OCI-LY7 (cell line): Measurements from ENCODE around the gene PRKN. TPM values are rescaled to one million over a fixed set of nuclear protein-coding genes. Genes with fewer than 3 reads are reported as not detected.

Source experiments
- BruUV-seq: library from RNA; stranded (reverse); fragments of 400-500 nt; replicated peaks from 2 replicates; lab custom pipeline; 2021; lab: Mats Ljungman, UMichigan
- CTCF ChIA-PET: fragments of 300-600 bp; sonication (Branson Sonifier 250); formaldehyde crosslinking; loops from one replicate; lab custom pipeline; 2022; ENCODE audit warnings: antibody characterized with exemption; ENCODE audit not compliant: unreplicated experiment; lab: Charles Lee
- POLR2A ChIA-PET: fragments of 300-600 bp; sonication (Branson Sonifier 250); formaldehyde crosslinking; loops from one replicate; lab custom pipeline; 2022; ENCODE audit warnings: antibody characterized with exemption; lab: Charles Lee
- DNase-seq: peaks from one replicate; pipeline ENCODE4 v3.0.0-alpha.2; 2015; ENCODE audit warnings: low spot score
- H2AFZ ChIP-seq: fragments of 200-600 bp; sonication (generic), shearing (Covaris generic); 2 replicates; pipeline ENCODE4 v1.6.1; 2014; ENCODE audit warnings: mild to moderate bottlenecking, antibody characterized with exemption, low read length, moderate library complexity
- H3K27ac ChIP-seq: fragments of 200-600 bp; sonication (generic); 2 replicates; pipeline ENCODE4 v1.5.1; 2014; ENCODE audit warnings: mixed run types, low read depth, mild to moderate bottlenecking, moderate library complexity, low read length, inconsistent platforms; ENCODE audit not compliant: poor library complexity, severe bottlenecking
- H3K36me3 ChIP-seq: fragments of 200-600 bp; sonication (generic); 2 replicates; pipeline ENCODE4 v1.6.1; 2014; ENCODE audit warnings: mild to moderate bottlenecking, antibody characterized with exemption, low read length, moderate library complexity, mixed read lengths; ENCODE audit not compliant: insufficient read depth
- H3K4me1 ChIP-seq: fragments of 200-600 bp; sonication (generic); 2 replicates; pipeline ENCODE4 v1.5.1; 2014; ENCODE audit warnings: mild to moderate bottlenecking, low read length; ENCODE audit not compliant: insufficient read depth, poor library complexity, severe bottlenecking
- H3K4me2 ChIP-seq: fragments of 200-600 bp; sonication (generic); 2 replicates; pipeline ENCODE4 v1.6.1; 2014; ENCODE audit warnings: mild to moderate bottlenecking, low read length
- H3K4me3 ChIP-seq: fragments of 200-600 bp; sonication (generic); 2 replicates; pipeline ENCODE4 v1.5.1; 2014; ENCODE audit warnings: mild to moderate bottlenecking, low read depth, low read length; ENCODE audit not compliant: poor library complexity, severe bottlenecking
- H3K79me2 ChIP-seq: fragments of 200-600 bp; sonication (generic); 2 replicates; pipeline ENCODE4 v1.6.1; 2016; ENCODE audit warnings: low read depth, mild to moderate bottlenecking, low read length, moderate library complexity, mixed read lengths; ENCODE audit not compliant: insufficient read depth
- H3K9me2 ChIP-seq: fragments of 200-600 bp; sonication (generic); 2 replicates; pipeline ENCODE4 v1.6.1; 2016; ENCODE audit warnings: mild to moderate bottlenecking, low read length, mixed read lengths; ENCODE audit not compliant: insufficient read depth
- H3K9me3 ChIP-seq: fragments of 200-600 bp; sonication (generic); 2 replicates; pipeline ENCODE4 v1.6.1; 2014; ENCODE audit warnings: mild to moderate bottlenecking, mixed run types, low read length, mixed read lengths
- H4K20me1 ChIP-seq: fragments of 200-600 bp; sonication (generic); 2 replicates; pipeline ENCODE4 v1.6.1; 2014; ENCODE audit warnings: mild to moderate bottlenecking, antibody characterized with exemption, low read length, moderate library complexity, mixed read lengths; ENCODE audit not compliant: insufficient read depth
- CTCF ChIP-seq: fragments of 200-600 bp; sonication (generic); conservative IDR thresholded peaks from 2 replicates; pipeline ENCODE4 v1.5.1; 2014; ENCODE audit warnings: mild to moderate bottlenecking, antibody characterized with exemption, low read length, moderate library complexity, mixed read lengths
- EZH2phosphoT487 ChIP-seq: fragments of 200-600 bp; sonication (generic); IDR thresholded peaks from 2 replicates; pipeline ENCODE4 v1.6.1; 2018; ENCODE audit warnings: low read depth, borderline replicate concordance, mild to moderate bottlenecking, mixed run types, antibody characterized with exemption, low read length, moderate library complexity, mixed read lengths
- intact Hi-C: fragments of 100-400 bp; cut with micrococcal nuclease; formaldehyde crosslinking; loops from one replicate; pipeline ENCODE4 v1.10.0; 2022; ENCODE audit not compliant: unreplicated experiment
- total RNA-seq, 2 experiments: library from RNA; depleted of rRNA in 1 of 2; stranded (reverse); fragments of >200 nt in 1 of 2; shearing (Covaris generic) in 1 of 2; gene quantifications; 2 replicates each; pipeline ENCODE4 v1.2.3, GENCODE V29; 2014 to 2022

The PRKN gene
- total RNA-seq, 2 experiments from 2014 or later, result 1.3 to 2.0 TPM

GRCh38 chr6:162267126-162267525 lies 460.4 kb downstream of the PRKN start:
- Histone ChIP-seq H3K4me1 (no peaks in the 10 kb centered on the region), H3K9me3 (no peaks in the 10 kb centered on the region), H2AFZ (no peak overlapping the region), H3K9me2 (no peaks in the 10 kb centered on the region), H3K4me2 (no peak overlapping the region), H3K36me3 (no peaks in the 10 kb centered on the region), H3K4me3 (no peak overlapping the region), H3K79me2 (no peaks in the 10 kb centered on the region), H3K27ac (no peak overlapping the region), H4K20me1 (no peaks in the 10 kb centered on the region)
- no peak for DNase-seq
- TF ChIP-seq CTCF (no peak), EZH2phosphoT487 (no peak)
- ChIA-PET CTCF (no interaction called here), POLR2A (interaction anchor here (0.9 kb wide), 1 partner anchor 9 kb away, joined by 4 read pairs; no protein-coding TSS in a partner anchor)
- intact Hi-C loops, result no loop called here
- BruUV-seq, result no TSS peak

GRCh38 chr6:162264581-162264980 lies 463.0 kb downstream of the PRKN start:
- no peaks in the 10 kb centered on the region for H3K9me3 ChIP-seq
- no peaks in the 10 kb centered on the region for H3K9me2 ChIP-seq
- H3K79me2 ChIP-seq, result no peaks in the 10 kb centered on the region
- ChIA-PET CTCF (no interaction called here), POLR2A (no interaction called here)
- intact Hi-C loops, result no loop called here
- H2AFZ ChIP-seq, result no peak overlapping the region
- no peaks in the 10 kb centered on the region for H3K4me1 ChIP-seq
- no peak overlapping the region for H3K27ac ChIP-seq
- no peak for DNase-seq
- BruUV-seq, result no TSS peak
- H3K4me2 ChIP-seq, result no peak overlapping the region
- H3K4me3 ChIP-seq, result no peak overlapping the region
- H3K36me3 ChIP-seq, result no peaks in the 10 kb centered on the region
- H4K20me1 ChIP-seq, result no peaks in the 10 kb centered on the region
- TF ChIP-seq CTCF (no peak), EZH2phosphoT487 (no peak)

- ChIA-PET CTCF (no interaction called here), POLR2A (interaction anchor here (0.7 to 0.8 kb wide), 3 partner anchors 12 to 42 kb away, joined by 3 to 7 read pairs (median 3); no protein-coding TSS in a partner anchor)
- intact Hi-C loops, result no loop called here
- Histone ChIP-seq H3K9me2 (no peaks in the 10 kb centered on the region), H3K79me2 (no peaks in the 10 kb centered on the region), H4K20me1 (no peaks in the 10 kb centered on the region), H3K9me3 (no peaks in the 10 kb centered on the region), H3K27ac (no peak overlapping the region), H3K4me2 (no peak overlapping the region), H3K4me3 (no peak overlapping the region), H3K36me3 (no peaks in the 10 kb centered on the region), H3K4me1 (no peaks in the 10 kb centered on the region), H2AFZ (no peak overlapping the region)
- TF ChIP-seq CTCF (no peak), EZH2phosphoT487 (no peak)
- no peak for DNase-seq
- no TSS peak for BruUV-seq
Measured at GRCh38 chr6:162262466-162263196, 464.9 kb downstream of the PRKN start.
